Psoas muscle (tissue), 8 donors: ENCODE measurements around the gene CLEC4A. TPM values are rescaled to one million over a fixed set of nuclear protein-coding genes. Genes with fewer than 3 reads are reported as not detected.
"Not testable (repeated sequence)": the region's sequence is repeated elsewhere in the genome, so short reads cannot be mapped to it uniquely, and the experiment has no call there.

Experiments
- ATAC-seq, 4 donors: fragments of 200-7000 bp; cut with Tn5 transposase; one replicate each; pipeline ENCODE4 v1.9.1; 2020; ENCODE audit warnings: moderate library complexity in 3 of 4, mild to moderate bottlenecking in 2 of 4
- DNase-seq, 2 donors: peaks; one replicate each; pipeline ENCODE4 v3.0.0-alpha.2; 2020
- H3K27ac ChIP-seq: fragments of 200-600 bp; one replicate; pipeline ENCODE4 v1.8.0; 2022
- H3K27me3 ChIP-seq, 3 donors: fragments of 200-600 bp in 1 of 3; one replicate each; pipeline versions ENCODE4 v1.6.1 to v1.8.0; 2013 to 2022; ENCODE audit warnings: low read length in 2 of 3, mild to moderate bottlenecking in 2 of 3, moderate library complexity in 1 of 3; ENCODE audit not compliant: insufficient read depth in 3 of 3
- H3K36me3 ChIP-seq, 2 donors: fragments of 200-600 bp in 1 of 2; one replicate each; pipeline versions ENCODE4 v1.6.1 to v1.8.0; 2013 to 2022; ENCODE audit warnings: low read depth in 1 of 2, mild to moderate bottlenecking in 1 of 2, moderate library complexity in 1 of 2; ENCODE audit not compliant: insufficient read depth in 1 of 2
- H3K4me1 ChIP-seq: fragments of 200-600 bp; one replicate; pipeline ENCODE4 v1.8.0; 2022
- H3K4me3 ChIP-seq: fragments of 200-600 bp; one replicate; pipeline ENCODE4 v1.8.0; 2022; ENCODE audit warnings: mild to moderate bottlenecking
- H3K9me3 ChIP-seq: fragments of 200-600 bp; one replicate; pipeline ENCODE4 v1.8.0; 2022
- CTCF ChIP-seq: fragments of 200-600 bp; IDR thresholded peaks from one replicate; pipeline ENCODE4 v1.8.0; 2022; ENCODE audit warnings: antibody characterized with exemption
- WGBS, 3 donors: extraction: QIAGEN DNeasy Blood & Tissue Kit; methylation state at CpG; one replicate each; pipeline versions ENCODE4 v1.1.6 to v1.1.7; 2013; 5-methylcytosine and 5-hydroxymethylcytosine counted together
- intact Hi-C, 2 donors: fragments of 100-400 bp; cut with DNase I; formaldehyde crosslinking; loops; one replicate each; pipeline versions ENCODE4 v1.11.0 to v1.14.2; 2022
- polyA plus RNA-seq, 3 donors: library from polyadenylated mRNA; stranded (reverse); fragments of 200-250 nt; gene quantifications; one replicate each; pipeline ENCODE4 v1.2.3, GENCODE V29; 2013
- total RNA-seq, 4 donors: library from RNA; stranded (reverse); fragmentation: NEBNext Ultra II Directional in 2 of 4; extraction: Animal tissue kit (Norgen Biotek cat#: 25700) in 2 of 4; gene quantifications; one replicate each; pipeline versions ENCODE4 v1.2.1 to v1.2.4, GENCODE V29; 2021 to 2023
- donor health status: healthy with polysubstance abuse.
- donor health status: DM: no; HTN: no; CAD: no; lungs with moderate emphysema.
- donor health status: Bipolar disorder and iron deficiency.
- donor health status: healthy.
- donor health status: DM: yes; HTN: yes; CAD: no.
- donor health status: DM: no; HTN: no; CAD: no.
- donor health status: DM: no; HTN: no; CAD: no.
- donor health status: DM: yes; HTN: yes; CAD: no.

The CLEC4A gene
- total and polyA plus RNA-seq, 7 donors, result 0.35 to 0.68 (median 0.59) TPM; not detected in 3

GRCh38 chr12:8127138-8127537, 3.7 kb downstream of the CLEC4A start:
- H3K36me3 ChIP-seq, result peaks cover 0 to 4% of the 10 kb centered on the region in 2 donors
- no peak overlapping the region for H3K27ac ChIP-seq
- H3K4me1 ChIP-seq, result no peaks in the 10 kb centered on the region
- 81 to 88% (median 84%) methylated on average over 4 of the region's 4 CpGs for WGBS, 3 donors
- intact Hi-C loops, result no loop called here
- H3K27me3 ChIP-seq, result no peaks in the 10 kb centered on the region
- ATAC-seq, result no peak
- DNase-seq, result no peak
- no peak for TF ChIP-seq CTCF
- no peaks in the 10 kb centered on the region for H3K9me3 ChIP-seq
- H3K4me3 ChIP-seq, result no peak overlapping the region

- ATAC-seq, result not testable (repeated sequence)
Observed at GRCh38 chr12:8133636-8134397, 10.4 kb downstream of the CLEC4A start.

GRCh38 chr12:8134398-8134930, 11.0 kb downstream of the CLEC4A start:
- 91 to 97% (median 96%) methylated on average over 22 to 23 of the region's 23 CpGs for WGBS, 3 donors
- intact Hi-C loops, H3K4me1 ChIP-seq, DNase-seq, H3K27me3 ChIP-seq, ATAC-seq, H3K4me3 ChIP-seq, H3K27ac ChIP-seq, H3K9me3 ChIP-seq: not testable (repeated sequence)
- peaks cover 0 to 25% of the 10 kb centered on the region in 2 donors for H3K36me3 ChIP-seq

More at GRCh38 chr12:8133636-8134397, 10.4 kb downstream of the CLEC4A start:
- H3K9me3 ChIP-seq, H3K27me3 ChIP-seq, intact Hi-C loops, H3K4me3 ChIP-seq, DNase-seq, H3K4me1 ChIP-seq, H3K27ac ChIP-seq: not testable (repeated sequence)
- 91 to 93% (median 92%) methylated on average over 15 of the region's 18 CpGs for WGBS, 3 donors
- peaks cover 0 to 22% of the 10 kb centered on the region in 2 donors for H3K36me3 ChIP-seq

- H3K4me3 ChIP-seq, H3K27me3 ChIP-seq, ATAC-seq, intact Hi-C loops, H3K9me3 ChIP-seq, DNase-seq, H3K27ac ChIP-seq, H3K4me1 ChIP-seq: not testable (repeated sequence)
- peaks cover 0 to 15% of the 10 kb centered on the region in 2 donors for H3K36me3 ChIP-seq
- WGBS, 3 donors, result 76 to 86% (median 76%) methylated on average over 8 of the region's 8 CpGs
Observed at GRCh38 chr12:8141647-8142046, 18.2 kb downstream of the CLEC4A start.

GRCh38 chr12:8143261-8143660, 19.8 kb downstream of the CLEC4A start:
- no peak for TF ChIP-seq CTCF
- H3K27ac ChIP-seq, result no peak overlapping the region
- H3K4me3 ChIP-seq, result no peak overlapping the region
- H3K27me3 ChIP-seq, result peaks cover 0 to 4% (median 0%) of the 10 kb centered on the region in 3 donors
- ATAC-seq (no peak), DNase-seq (no peak)
- H3K9me3 ChIP-seq, result no peaks in the 10 kb centered on the region
- H3K4me1 ChIP-seq, result no peaks in the 10 kb centered on the region
- intact Hi-C loops, result no loop called here
- peaks cover 0 to 7% of the 10 kb centered on the region in 2 donors for H3K36me3 ChIP-seq

- Histone ChIP-seq H3K27me3 (peaks cover 0 to 4% (median 0%) of the 10 kb centered on the region in 3 donors), H3K27ac (peak overlapping the region; percentile 46), H3K4me1 (no peaks in the 10 kb centered on the region), H3K4me3 (peak overlapping the region; percentile 39), H3K36me3 (no peaks in the 10 kb centered on the region), H3K9me3 (no peaks in the 10 kb centered on the region)
- WGBS, 3 donors, result 18 to 28% (median 22%) methylated on average over 19 of the region's 19 CpGs
- peak; percentile 40 to 66 for DNase-seq
- ATAC-seq, result peak in 3 of 4 donors; percentile 37 to 58 (median 53)
- TF ChIP-seq CTCF, result no peak
- intact Hi-C loops, result no loop called here
Observed at GRCh38 chr12:8145754-8146441, 22.5 kb downstream of the CLEC4A start.
